ENCODE results near the gene AGAP1.

Gene AGAP1

DNA sequence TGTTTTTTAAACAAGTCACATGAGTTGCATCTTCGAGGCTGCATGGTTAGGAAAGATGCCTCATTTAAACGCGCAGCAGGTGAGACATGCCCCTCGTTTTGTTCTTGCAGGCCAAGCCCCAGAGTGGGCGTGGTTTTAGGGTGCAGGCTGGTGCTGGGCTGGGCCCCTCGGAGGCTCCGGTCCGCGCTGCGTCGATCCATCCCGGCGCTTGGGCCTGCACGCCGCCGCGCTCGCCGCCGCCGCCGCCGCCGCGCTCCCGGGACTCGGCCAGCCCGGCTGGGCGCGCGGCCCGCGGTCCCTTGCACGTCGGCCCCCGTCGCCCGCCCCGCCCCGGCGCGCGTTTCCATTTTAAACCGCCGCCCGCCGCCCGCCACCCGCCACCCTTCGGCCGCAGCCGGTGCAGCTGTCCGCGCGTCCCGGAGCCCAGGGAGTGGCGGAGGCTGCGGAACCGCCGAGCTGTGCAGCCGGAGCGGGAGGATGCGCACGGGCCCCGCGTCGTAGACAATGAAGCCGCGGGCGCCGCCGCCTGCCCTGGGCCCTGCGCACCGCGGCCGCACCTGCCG, 175.5 kb downstream of the AGAP1 start:
- H3K4me3 ChIP-seq (replicated peaks in 1 of 2; ENCODE audit: low read depth in 2 of 2, low read length in 2 of 2): peak overlapping the region; percentile 13 to 51
- DNase-seq (ENCODE audit: low read depth in 2 of 2): peak; percentile 73 to 80
- TF ChIP-seq, protein P1, sequence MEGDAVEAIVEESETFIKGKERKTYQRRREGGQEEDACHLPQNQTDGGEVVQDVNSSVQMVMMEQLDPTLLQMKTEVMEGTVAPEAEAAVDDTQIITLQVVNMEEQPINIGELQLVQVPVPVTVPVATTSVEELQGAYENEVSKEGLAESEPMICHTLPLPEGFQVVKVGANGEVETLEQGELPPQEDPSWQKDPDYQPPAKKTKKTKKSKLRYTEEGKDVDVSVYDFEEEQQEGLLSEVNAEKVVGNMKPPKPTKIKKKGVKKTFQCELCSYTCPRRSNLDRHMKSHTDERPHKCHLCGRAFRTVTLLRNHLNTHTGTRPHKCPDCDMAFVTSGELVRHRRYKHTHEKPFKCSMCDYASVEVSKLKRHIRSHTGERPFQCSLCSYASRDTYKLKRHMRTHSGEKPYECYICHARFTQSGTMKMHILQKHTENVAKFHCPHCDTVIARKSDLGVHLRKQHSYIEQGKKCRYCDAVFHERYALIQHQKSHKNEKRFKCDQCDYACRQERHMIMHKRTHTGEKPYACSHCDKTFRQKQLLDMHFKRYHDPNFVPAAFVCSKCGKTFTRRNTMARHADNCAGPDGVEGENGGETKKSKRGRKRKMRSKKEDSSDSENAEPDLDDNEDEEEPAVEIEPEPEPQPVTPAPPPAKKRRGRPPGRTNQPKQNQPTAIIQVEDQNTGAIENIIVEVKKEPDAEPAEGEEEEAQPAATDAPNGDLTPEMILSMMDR (IDR thresholded peaks at IDR 0.05; ENCODE audit: low read depth, low read length): no peak

DNA sequence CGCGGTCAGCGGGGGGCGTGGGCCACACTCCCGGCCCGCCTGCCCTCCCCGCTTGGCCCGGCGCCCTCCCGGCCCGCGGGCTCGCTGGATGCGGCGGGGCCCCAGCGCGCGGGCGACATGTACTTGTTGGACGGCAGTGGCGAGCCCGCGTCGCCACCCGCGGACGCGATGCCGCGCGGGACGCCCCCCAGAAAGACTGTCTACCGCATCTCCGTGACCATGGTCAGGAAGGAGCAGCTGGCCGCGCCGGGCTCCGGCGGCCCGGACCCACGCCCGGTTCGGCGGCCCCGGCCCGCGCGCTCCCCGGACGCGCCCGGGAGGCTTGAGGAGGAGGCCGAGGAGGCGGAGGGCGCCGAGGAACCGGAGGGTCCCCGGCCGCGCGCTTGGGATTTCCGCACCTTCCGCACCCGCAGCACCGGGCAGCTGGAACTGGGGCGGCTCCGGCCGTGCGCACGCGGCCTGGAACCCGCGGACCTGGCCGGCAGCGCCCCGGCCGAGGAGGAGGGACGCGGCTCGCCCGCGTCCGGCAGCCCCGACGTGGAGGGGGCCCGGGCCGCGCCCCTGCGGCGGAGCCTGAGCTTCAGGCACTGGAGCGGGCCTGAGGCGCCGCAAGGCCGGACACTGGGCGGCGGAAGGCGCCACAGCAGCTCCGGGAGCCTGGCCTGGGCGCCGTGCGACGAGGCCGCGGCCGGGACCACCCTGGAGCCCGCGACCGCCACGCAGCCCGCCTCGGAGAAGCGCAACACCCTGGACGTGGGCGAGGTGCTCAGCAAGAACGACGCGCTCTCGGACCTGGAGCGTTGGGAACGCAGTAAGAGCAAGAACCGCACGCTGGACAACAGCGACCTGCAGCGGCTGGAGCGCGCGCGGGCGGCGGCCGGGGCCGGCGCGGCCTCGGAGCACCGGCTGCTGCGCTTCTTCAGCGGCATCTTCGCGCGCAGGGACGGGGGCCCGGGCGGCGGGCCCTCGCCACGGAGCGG, 176.4 kb downstream of the AGAP1 start:
- TF ChIP-seq, protein P1 (IDR thresholded peaks at IDR 0.05; ENCODE audit: low read depth, low read length): peak; percentile 35
- DNase-seq (ENCODE audit: low read depth in 2 of 2): peak; percentile 79 to 83

DNA sequence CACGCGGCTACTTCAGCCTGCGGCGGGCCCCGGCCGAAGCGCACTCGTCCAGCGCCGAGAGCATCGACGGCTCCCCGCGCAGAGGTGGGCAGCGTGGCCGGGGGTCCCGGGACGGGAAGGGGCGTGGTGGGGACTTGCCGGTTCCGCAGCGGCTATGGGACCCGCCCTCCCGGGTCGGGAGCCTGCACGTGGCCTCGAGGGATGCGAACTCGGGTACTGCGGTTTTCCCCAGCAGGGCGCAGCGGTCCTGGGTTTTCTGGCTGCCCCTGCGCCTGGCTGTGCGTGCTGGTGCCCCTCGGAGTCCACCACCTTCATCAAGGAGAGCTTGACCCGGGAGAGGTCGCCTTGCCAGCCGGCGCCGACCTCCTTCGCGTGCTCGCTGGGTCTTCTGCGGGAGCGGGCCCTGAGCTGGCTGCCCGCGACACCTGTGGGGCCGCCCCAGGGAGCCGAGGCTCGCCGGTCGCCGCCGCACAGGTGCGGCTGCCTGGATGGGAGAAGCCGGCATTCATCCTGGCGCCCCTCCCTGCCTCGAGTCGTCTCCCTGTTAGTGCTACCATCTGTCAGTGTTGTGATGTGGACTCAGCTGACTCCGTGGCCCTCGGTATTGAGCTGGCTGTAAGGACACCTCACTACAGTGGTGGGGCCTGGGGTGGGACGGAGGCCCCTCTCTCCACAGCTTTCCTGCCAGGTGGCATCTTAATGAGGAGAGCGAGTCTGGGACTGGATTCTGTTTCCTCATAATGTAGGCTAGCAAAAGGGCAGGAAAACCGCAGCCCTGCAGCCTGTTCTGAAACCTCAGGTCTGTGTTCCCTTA, 177.3 kb downstream of the AGAP1 start:
- peak overlapping the region; percentile 15 to 51 for H3K4me3 ChIP-seq (replicated peaks in 1 of 2; ENCODE audit: low read depth in 2 of 2, low read length in 2 of 2)

More for the DNA sequence above, 176.4 kb downstream of the AGAP1 start:
- H3K4me3 ChIP-seq (replicated peaks in 1 of 2; ENCODE audit: low read depth in 2 of 2, low read length in 2 of 2): peak overlapping the region; percentile 19 to 51

DNA sequence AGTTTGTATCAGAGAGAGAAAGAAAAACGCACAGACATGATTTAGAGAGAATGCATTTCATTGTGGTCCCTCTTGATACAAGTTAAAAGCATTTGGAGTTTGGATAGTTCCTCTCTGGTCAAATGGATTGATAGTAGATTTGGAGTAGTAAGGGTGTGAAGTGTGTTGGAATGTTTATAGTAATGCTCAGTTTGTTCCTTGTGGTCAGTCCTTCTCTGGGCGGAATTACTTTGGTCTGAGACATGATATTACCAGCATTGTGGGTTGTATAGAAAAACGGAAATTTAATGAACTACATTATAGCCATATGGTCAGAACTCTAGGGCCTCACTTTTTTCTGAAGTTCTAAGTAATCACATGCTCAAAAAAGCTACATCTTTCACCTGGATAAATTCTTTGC, 178.9 kb downstream of the AGAP1 start:
- DNase-seq (ENCODE audit: low read depth in 2 of 2): no peak

More for the DNA sequence above, 177.3 kb downstream of the AGAP1 start:
- TF ChIP-seq, protein P1 (IDR thresholded peaks at IDR 0.05; ENCODE audit: low read depth, low read length): no peak
- DNase-seq (ENCODE audit: low read depth in 2 of 2): no peak

DNA sequence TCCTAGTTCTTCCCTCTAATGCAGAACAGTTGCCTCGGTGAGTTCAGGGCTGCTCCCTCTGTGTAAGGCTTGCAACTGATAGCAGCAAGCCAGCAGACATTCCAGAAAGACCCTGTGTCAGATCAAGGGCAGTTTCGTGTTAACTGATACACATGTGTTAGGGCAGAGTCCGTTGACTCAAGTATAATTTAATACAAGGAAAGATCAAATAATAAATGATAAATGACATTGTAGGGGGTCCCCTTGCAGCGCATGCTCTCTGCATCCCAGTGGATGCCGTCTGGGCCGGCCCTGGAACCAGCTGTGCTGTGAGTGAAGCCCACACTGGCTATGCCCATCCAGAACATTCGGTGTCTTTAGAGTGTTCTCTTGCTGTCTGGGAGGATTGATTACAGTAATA, 180.3 kb downstream of the AGAP1 start:
- no peak overlapping the region for H3K4me3 ChIP-seq (replicated peaks in 1 of 2; ENCODE audit: low read depth in 2 of 2, low read length in 2 of 2)
- no peak for DNase-seq (ENCODE audit: low read depth in 2 of 2)
- TF ChIP-seq, protein P1 (IDR thresholded peaks at IDR 0.05; ENCODE audit: low read depth, low read length): no peak

More for the DNA sequence above, 178.9 kb downstream of the AGAP1 start:
- H3K4me3 ChIP-seq (replicated peaks in 1 of 2; ENCODE audit: low read depth in 2 of 2, low read length in 2 of 2): no peak overlapping the region
- TF ChIP-seq, protein P1 (IDR thresholded peaks at IDR 0.05; ENCODE audit: low read depth, low read length): no peak

DNA sequence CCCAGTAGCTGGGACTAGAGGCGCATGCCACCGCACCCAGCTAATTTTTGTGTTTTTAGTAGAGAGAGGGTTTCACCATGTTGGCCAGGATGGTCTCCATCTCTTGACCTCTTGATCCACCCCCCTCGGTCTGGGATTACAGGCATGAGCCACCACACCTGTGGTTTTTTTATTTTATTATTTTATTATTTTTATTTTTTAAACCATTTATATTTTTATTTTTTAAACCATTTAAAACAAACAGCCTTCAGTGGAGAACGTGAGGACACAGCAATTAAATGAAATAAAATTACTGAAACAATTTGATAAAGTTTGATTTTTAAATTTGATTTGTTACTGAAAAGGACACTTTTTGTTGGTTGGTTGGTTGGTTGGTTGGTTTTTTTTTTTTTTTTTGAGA, 181.0 kb downstream of the AGAP1 start:
- H3K4me3 ChIP-seq (replicated peaks in 1 of 2; ENCODE audit: low read depth in 2 of 2, low read length in 2 of 2): no peak overlapping the region
- no peak for DNase-seq (ENCODE audit: low read depth in 2 of 2)
- TF ChIP-seq, protein P1 (IDR thresholded peaks at IDR 0.05; ENCODE audit: low read depth, low read length): no peak

Data from cardiac fibroblast (primary cell).